Smooth muscle cell (in vitro differentiated cells): ENCODE measurements around the gene IL25. TPM values are rescaled to one million over a fixed set of nuclear protein-coding genes. Genes with fewer than 3 reads are reported as not detected.
"Not testable (repeated sequence)": the region's sequence is repeated elsewhere in the genome, so short reads cannot be mapped to it uniquely, and the experiment has no call there.

Experiments
- DNase-seq: peaks from one replicate; lab custom pipeline; 2025; ENCODE audit not compliant: unreplicated experiment; lab: John Stamatoyannopoulos, UW
- H2AFZ ChIP-seq: fragments of 200-600 bp; sonication (generic); 2 replicates; pipeline ENCODE4 v1.6.0; 2016; ENCODE audit warnings: antibody characterized with exemption, low read depth, mild to moderate bottlenecking
- H3F3A ChIP-seq: fragments of 200-600 bp; sonication (generic); 2 replicates; pipeline ENCODE4 v1.6.0; 2017; ENCODE audit warnings: antibody characterized with exemption, low read depth
- H3K27ac ChIP-seq: fragments of 200-600 bp; sonication (generic); 2 replicates; pipeline ENCODE4 v1.5.1; 2016; ENCODE audit warnings: low read depth, mild to moderate bottlenecking
- H3K27me3 ChIP-seq: fragments of 200-600 bp; sonication (generic); 2 replicates; pipeline ENCODE4 v1.6.1; 2016; ENCODE audit warnings: low read depth, mild to moderate bottlenecking
- H3K36me3 ChIP-seq: fragments of 200-600 bp; sonication (generic); 2 replicates; pipeline ENCODE4 v1.5.1; 2016; ENCODE audit warnings: low read depth
- H3K4me1 ChIP-seq: fragments of 200-600 bp; sonication (generic); 2 replicates; pipeline ENCODE4 v1.5.1; 2016; ENCODE audit warnings: low read depth
- H3K4me2 ChIP-seq: fragments of 200-600 bp; sonication (generic); 2 replicates; pipeline ENCODE4 v1.6.0; 2016; ENCODE audit warnings: mild to moderate bottlenecking
- H3K4me3 ChIP-seq: fragments of 200-600 bp; sonication (generic); 2 replicates; pipeline ENCODE4 v1.5.1; 2016; ENCODE audit warnings: mild to moderate bottlenecking
- H3K79me2 ChIP-seq: fragments of 200-600 bp; sonication (generic); 2 replicates; pipeline ENCODE4 v1.6.0; 2016; ENCODE audit warnings: low read depth, mild to moderate bottlenecking
- H3K9ac ChIP-seq: fragments of 200-600 bp; sonication (generic); 2 replicates; pipeline ENCODE4 v1.6.0; 2016; ENCODE audit warnings: low read depth
- H3K9me3 ChIP-seq: fragments of 200-600 bp; sonication (generic); replicated peaks from 2 replicates; pipeline ENCODE4 v1.5.1; 2016; ENCODE audit warnings: low read depth
- H4K20me1 ChIP-seq: fragments of 200-600 bp; sonication (generic); 2 replicates; pipeline ENCODE4 v1.6.0; 2016; ENCODE audit warnings: low read depth
- WGBS: methylation state at CpG from one replicate; pipeline ENCODE4 v1.1.7; 2016; ENCODE audit warnings: low lambda C conversion rate; 5-methylcytosine and 5-hydroxymethylcytosine counted together
- microRNA counts: library from miRNA; unstranded; fragments of <30 nt; microRNA quantifications from one replicate; lab custom pipeline; 2016
- microRNA-seq: library from miRNA; unstranded; fragments of <30 nt; microRNA quantifications from one replicate; pipeline ENCODE4, GENCODE V29; 2016; ENCODE audit warnings: borderline number of aligned reads
- polyA plus RNA-seq: library from polyadenylated mRNA; unstranded; fragments of >200 nt; fragmentation: Nextera tagmentation; extraction: Ambion mirVana; gene quantifications from 2 replicates; pipeline ENCODE4 v1.2.1, GENCODE V29; 2016
- small RNA-seq: library from RNA; depleted of rRNA; stranded (forward); fragments of <200 nt; gene quantifications from one replicate; pipeline ENCODE3, GENCODE V24; 2014
- total RNA-seq: library from RNA; depleted of rRNA; stranded (reverse); fragments of >200 nt; gene quantifications from 2 replicates; pipeline ENCODE4 v1.2.3, GENCODE V29; 2014
- TF ChIP-seq, protein P1 (sequence below): fragments of 200-600 bp; sonication (generic); IDR thresholded peaks from 2 replicates; pipeline ENCODE4 v1.5.1; 2017; ENCODE audit warnings: borderline replicate concordance, mild to moderate bottlenecking, antibody characterized with exemption; ENCODE audit not compliant: insufficient read depth, poor library complexity, severe bottlenecking

Gene IL25
- total and polyA plus RNA-seq, 2 experiments from 2014 or later, result not detected

DNA sequence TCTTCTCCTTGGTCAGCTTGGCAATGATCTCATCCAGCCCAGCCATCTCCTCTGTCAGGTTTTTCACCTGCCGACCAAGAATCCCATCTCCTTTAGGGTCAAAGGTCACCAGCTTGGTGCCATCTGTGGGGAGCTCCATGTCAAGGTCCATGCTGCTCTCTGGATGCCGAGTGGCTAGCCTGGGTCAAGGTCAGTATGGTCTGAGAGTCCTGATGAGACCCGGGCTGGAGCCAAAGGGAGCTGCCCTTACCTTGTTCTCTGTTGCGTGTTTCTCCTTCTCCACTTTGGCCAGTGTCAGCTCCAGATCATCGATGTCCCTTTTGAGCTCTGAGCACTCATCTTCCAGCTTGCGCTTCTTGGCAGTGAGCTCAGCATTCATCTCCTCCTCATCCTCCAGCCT is 51.0 kb downstream of the IL25 start:
- no peaks in the 10 kb centered on the region for H4K20me1 ChIP-seq
- no peaks in the 10 kb centered on the region for H3K4me1 ChIP-seq
- H3K27ac ChIP-seq, result no peak overlapping the region
- no peak overlapping the region for H3K4me2 ChIP-seq
- H3K9ac ChIP-seq, result no peak overlapping the region
- TF ChIP-seq, protein P1, sequence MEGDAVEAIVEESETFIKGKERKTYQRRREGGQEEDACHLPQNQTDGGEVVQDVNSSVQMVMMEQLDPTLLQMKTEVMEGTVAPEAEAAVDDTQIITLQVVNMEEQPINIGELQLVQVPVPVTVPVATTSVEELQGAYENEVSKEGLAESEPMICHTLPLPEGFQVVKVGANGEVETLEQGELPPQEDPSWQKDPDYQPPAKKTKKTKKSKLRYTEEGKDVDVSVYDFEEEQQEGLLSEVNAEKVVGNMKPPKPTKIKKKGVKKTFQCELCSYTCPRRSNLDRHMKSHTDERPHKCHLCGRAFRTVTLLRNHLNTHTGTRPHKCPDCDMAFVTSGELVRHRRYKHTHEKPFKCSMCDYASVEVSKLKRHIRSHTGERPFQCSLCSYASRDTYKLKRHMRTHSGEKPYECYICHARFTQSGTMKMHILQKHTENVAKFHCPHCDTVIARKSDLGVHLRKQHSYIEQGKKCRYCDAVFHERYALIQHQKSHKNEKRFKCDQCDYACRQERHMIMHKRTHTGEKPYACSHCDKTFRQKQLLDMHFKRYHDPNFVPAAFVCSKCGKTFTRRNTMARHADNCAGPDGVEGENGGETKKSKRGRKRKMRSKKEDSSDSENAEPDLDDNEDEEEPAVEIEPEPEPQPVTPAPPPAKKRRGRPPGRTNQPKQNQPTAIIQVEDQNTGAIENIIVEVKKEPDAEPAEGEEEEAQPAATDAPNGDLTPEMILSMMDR, result no peak
- H3K27me3 ChIP-seq, result no peaks in the 10 kb centered on the region
- WGBS, result 88% methylated on average over 6 of the region's 6 CpGs
- H3K79me2 ChIP-seq, result no peaks in the 10 kb centered on the region
- no peaks in the 10 kb centered on the region for H3K36me3 ChIP-seq
- DNase-seq, result no peak
- H2AFZ ChIP-seq, result no peak overlapping the region
- no peaks in the 10 kb centered on the region for H3F3A ChIP-seq
- no peak overlapping the region for H3K4me3 ChIP-seq
- no peaks in the 10 kb centered on the region for H3K9me3 ChIP-seq

DNA sequence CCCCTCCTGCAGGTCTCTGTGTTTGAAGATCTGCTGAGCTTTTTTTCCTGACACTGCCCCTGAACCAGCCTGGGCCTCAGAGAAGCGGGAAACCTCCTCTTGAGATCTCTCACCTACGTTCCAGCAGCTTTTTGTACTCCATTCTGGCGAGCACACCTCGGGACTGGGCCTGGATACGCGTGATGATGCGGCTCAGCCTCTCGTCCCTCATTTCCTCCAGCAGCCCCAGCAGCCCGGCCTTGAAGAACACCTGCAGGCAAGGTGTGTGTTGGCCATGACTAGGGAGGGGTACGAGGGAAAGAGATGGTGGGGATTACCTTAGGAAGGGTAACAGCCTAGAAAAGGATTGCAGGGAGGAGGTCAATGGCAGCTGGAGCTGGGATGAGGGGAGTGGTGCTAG is 52.6 kb downstream of the IL25 start:
- Histone ChIP-seq H4K20me1 (no peaks in the 10 kb centered on the region), H2AFZ (no peak overlapping the region), H3K4me1 (no peaks in the 10 kb centered on the region), H3K4me2 (no peak overlapping the region), H3K4me3 (no peak overlapping the region), H3F3A (no peaks in the 10 kb centered on the region), H3K79me2 (no peaks in the 10 kb centered on the region), H3K27me3 (no peaks in the 10 kb centered on the region), H3K36me3 (no peaks in the 10 kb centered on the region), H3K9ac (no peak overlapping the region), H3K27ac (no peak overlapping the region), H3K9me3 (no peaks in the 10 kb centered on the region)
- TF ChIP-seq, protein P1, result no peak
- no peak for DNase-seq
- 82% methylated on average over 10 of the region's 10 CpGs for WGBS

DNA sequence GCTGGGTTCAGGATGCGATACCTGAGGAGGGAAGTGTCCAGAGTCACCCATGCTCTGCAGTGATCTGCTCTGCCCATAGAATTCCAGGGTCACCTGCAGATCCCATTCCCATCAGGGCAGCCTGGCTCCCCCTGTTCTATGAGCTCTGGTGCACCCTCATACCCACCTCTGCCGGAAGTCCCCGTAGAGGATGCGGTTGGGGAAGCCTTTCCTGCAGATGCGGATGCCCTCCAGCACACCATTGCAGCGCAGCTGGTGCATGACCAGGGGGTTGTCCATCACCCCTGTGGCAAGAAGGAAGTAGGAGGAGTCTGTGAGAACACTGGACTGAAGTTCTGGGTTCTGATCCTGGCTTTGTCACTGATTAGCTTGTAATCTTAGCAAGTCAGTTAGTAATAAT is 53.2 kb downstream of the IL25 start:
- not testable (repeated sequence) for H2AFZ ChIP-seq, DNase-seq, H3K9ac ChIP-seq, H4K20me1 ChIP-seq, H3F3A ChIP-seq, H3K9me3 ChIP-seq, H3K4me3 ChIP-seq, H3K4me2 ChIP-seq, H3K27ac ChIP-seq, H3K36me3 ChIP-seq, H3K4me1 ChIP-seq, H3K27me3 ChIP-seq, H3K79me2 ChIP-seq
- 92% methylated on average over 6 of the region's 6 CpGs for WGBS

MicroRNAs within 50 kb of the gene (microRNA counts, 767-probe panel; counts per million panel counts)
- 183 counts per million for microRNA hsa-miR-208a (lab: Ali Mortazavi, UCI)
- microRNA hsa-miR-208b (lab: Ali Mortazavi, UCI), result 183 counts per million

Small RNA genes within 50 kb of the gene (microRNA-seq; reads per million reads assigned to microRNA genes)
- not detected for gene MIR208A
- gene MIR208B, result not detected

Small RNA genes within 50 kb of the gene (small RNA-seq; reads per million reads assigned to genes)
- not detected for gene MIR208A
- gene MIR208B, result not detected

Other genes starting within 250 kb of the IL25 start
- gene SLC7A8, start 189.1 kb upstream of the IL25 start, total RNA-seq, result 16.4 and 18.9 TPM in 2 replicates
- gene SLC7A8, start 189.1 kb upstream of the IL25 start, polyA plus RNA-seq, result 26.0 and 29.1 TPM in 2 replicates
- gene RNF212B, start 134.9 kb upstream of the IL25 start, total RNA-seq, result not detected in 2 replicates
- gene RNF212B, start 134.9 kb upstream of the IL25 start, polyA plus RNA-seq, result not detected in 2 replicates
- gene HOMEZ, start 86.7 kb upstream of the IL25 start, total RNA-seq, result 5.0 and 5.4 TPM in 2 replicates
- 4.9 and 5.1 TPM in 2 replicates for gene HOMEZ, start 86.7 kb upstream of the IL25 start, polyA plus RNA-seq
- 1.7 and 2.0 TPM in 2 replicates for gene PPP1R3E, start 70.0 kb upstream of the IL25 start, total RNA-seq
- 0.71 and 1.5 TPM in 2 replicates for gene PPP1R3E, start 70.0 kb upstream of the IL25 start, polyA plus RNA-seq
- gene BCL2L2, start 66.0 kb upstream of the IL25 start, total RNA-seq, result 11.7 and 13.2 TPM in 2 replicates
- 1.6 and 2.0 TPM in 2 replicates for gene BCL2L2, start 66.0 kb upstream of the IL25 start, polyA plus RNA-seq
- 48.3 and 52.3 TPM in 2 replicates for gene PABPN1, start 51.4 kb upstream of the IL25 start, total RNA-seq
- 139 and 156 TPM in 2 replicates for gene PABPN1, start 51.4 kb upstream of the IL25 start, polyA plus RNA-seq
- gene SLC22A17, start 19.9 kb upstream of the IL25 start, total RNA-seq, result 70.3 and 81.0 TPM in 2 replicates
- gene SLC22A17, start 19.9 kb upstream of the IL25 start, polyA plus RNA-seq, result 127 and 134 TPM in 2 replicates
- gene EFS, start 7.6 kb upstream of the IL25 start, total RNA-seq, result 16.2 and 23.9 TPM in 2 replicates
- gene EFS, start 7.6 kb upstream of the IL25 start, polyA plus RNA-seq, result 41.3 and 43.9 TPM in 2 replicates
- not detected in 2 replicates for gene CMTM5, start 4.2 kb downstream of the IL25 start, total RNA-seq
- 0.59 TPM in 1 of 2 replicates, not detected in the other for gene CMTM5, start 4.2 kb downstream of the IL25 start, polyA plus RNA-seq
- gene MYH6, start 35.5 kb downstream of the IL25 start, total RNA-seq, result not detected in 2 replicates
- 0.23 and 0.53 TPM in 2 replicates for gene MYH6, start 35.5 kb downstream of the IL25 start, polyA plus RNA-seq
- not detected in 2 replicates for gene MYH7, start 62.9 kb downstream of the IL25 start, total RNA-seq
- gene MYH7, start 62.9 kb downstream of the IL25 start, polyA plus RNA-seq, result 0.02 TPM in 1 of 2 replicates, not detected in the other
- 43.2 and 52.0 TPM in 2 replicates for gene NGDN, start 96.9 kb downstream of the IL25 start, total RNA-seq
- 58.0 and 59.6 TPM in 2 replicates for gene NGDN, start 96.9 kb downstream of the IL25 start, polyA plus RNA-seq
- 0.13 and 0.27 TPM in 2 replicates for gene ZFHX2, start 179.0 kb downstream of the IL25 start, total RNA-seq
- gene ZFHX2, start 179.0 kb downstream of the IL25 start, polyA plus RNA-seq, result 1.4 and 1.6 TPM in 2 replicates
- gene THTPA, start 183.5 kb downstream of the IL25 start, total RNA-seq, result 5.7 and 10.2 TPM in 2 replicates
- 6.1 and 7.3 TPM in 2 replicates for gene THTPA, start 183.5 kb downstream of the IL25 start, polyA plus RNA-seq
- gene AP1G2, start 195.0 kb downstream of the IL25 start, total RNA-seq, result 45.4 and 59.3 TPM in 2 replicates
- gene AP1G2, start 195.0 kb downstream of the IL25 start, polyA plus RNA-seq, result 62.4 and 109 TPM in 2 replicates
- gene JPH4, start 206.0 kb downstream of the IL25 start, total RNA-seq, result 0.54 and 2.4 TPM in 2 replicates
- not detected in 2 replicates for gene JPH4, start 206.0 kb downstream of the IL25 start, polyA plus RNA-seq